ENCODE results near the gene ABT1. TPM values are rescaled to one million over a fixed set of nuclear protein-coding genes. Genes with fewer than 3 reads are reported as not detected.

The ABT1 gene
- total and polyA plus RNA-seq, 2 of the 8 experiments (the other 6 are each of a cell fraction or from before 2014, with no cell fraction given), result 20.5 to 30.7 TPM

GRCh38 chr6:26561533-26562466 is 35.0 kb upstream of the ABT1 start:
- H3K18ac ChIP-seq (ENCODE audit: extremely low read depth, low read length), result no peak overlapping the region
- H3K79me1 ChIP-seq (ENCODE audit: low read depth, low read length), result no peaks in the 10 kb centered on the region
- H3K4me1 ChIP-seq (replicated peaks in 1 of 4; ENCODE audit: control insufficient read depth in 3 of 4, insufficient read depth in 4 of 4, low read length in 3 of 4), result no peaks in the 10 kb centered on the region
- 0 out of 4 replicates have a peak, but pooled peaks cover 0 to 2% of the 10 kb centered on the region in 2 experiments for H3K9me3 ChIP-seq (ENCODE audit: insufficient read depth in 2 of 2, low read depth in 1 of 2, low read length in 1 of 2)
- H2BK20ac ChIP-seq (ENCODE audit: low read length), result no peak overlapping the region
- no peak overlapping the region for H3K23ac ChIP-seq (ENCODE audit: insufficient read length)
- H3K14ac ChIP-seq (ENCODE audit: insufficient read length), result no peak overlapping the region
- DNase-seq (ENCODE audit: low read depth in 1 of 2, low spot score in 2 of 2), result peak in 1 of 2 experiments; percentile 32
- TF ChIP-seq CEBPB (IDR thresholded peaks at IDR 0.05; ENCODE audit: low read depth, low read length) (peak; percentile 42; the same call in 1 of the 2 replicates), MAFK (IDR thresholded peaks at IDR 0.05; ENCODE audit: low read depth, low read length) (no peak)
- no peak overlapping the region for H2BK5ac ChIP-seq (ENCODE audit: low read depth, low read length)
- H4K5ac ChIP-seq (ENCODE audit: insufficient read length, low read depth, low read length), result no peak overlapping the region
- FAIRE-seq, result no peak
- no peaks in the 10 kb centered on the region for H3K27me3 ChIP-seq (replicated peaks in 1 of 4; ENCODE audit: control insufficient read depth in 3 of 4, extremely low read depth in 1 of 4, insufficient read depth in 3 of 4, low read length in 3 of 4)
- CTCF ChIA-PET (ENCODE audit: partially characterized antibody), result interaction anchor here (0.6 to 1.4 kb wide), 2 partner anchors 32 to 220 kb away, joined by 3 read pairs; no protein-coding TSS in a partner anchor
- WGBS, 2 experiments (ENCODE audit: extremely low coverage in 1 of 2, insufficient coverage in 1 of 2, insufficient read length in 1 of 2, insufficient replicate concordance in 2 of 2, low coverage in 1 of 2, low lambda C conversion rate in 2 of 2, missing lambda C conversion rate in 1 of 2), result 92 to 100% methylated on average over 1 to 17 of the region's 17 CpGs
- H3K36me3 ChIP-seq (ENCODE audit: control insufficient read depth in 2 of 4, insufficient read depth in 4 of 4, low read length in 3 of 4), result no peaks in the 10 kb centered on the region
- no peak overlapping the region for H3K56ac ChIP-seq (replicated peaks; ENCODE audit: insufficient read length, low read depth, low read length)
- no peaks in the 10 kb centered on the region for H3K79me2 ChIP-seq (ENCODE audit: control insufficient read depth in 1 of 2, insufficient read depth in 2 of 2, low read length in 2 of 2)
- H4K20me1 ChIP-seq (replicated peaks in 1 of 2; ENCODE audit: control insufficient read depth in 1 of 2, insufficient read depth in 2 of 2, low read length in 2 of 2), result no peaks in the 10 kb centered on the region
- POLR2A ChIA-PET (ENCODE audit: partially characterized antibody), result interaction anchor here (0.6 to 1.2 kb wide), 3 partner anchors 24 to 259 kb away, joined by 3 to 4 read pairs (median 4); partner anchors contain the start of gene HMGN4
- no peak overlapping the region for H2AFZ ChIP-seq (ENCODE audit: low read length)
- H4K91ac ChIP-seq (replicated peaks; ENCODE audit: insufficient read length, low read length), result no peak overlapping the region
- H3K23me2 ChIP-seq (ENCODE audit: low read depth, low read length), result no peaks in the 10 kb centered on the region
- no peak overlapping the region for H2BK120ac ChIP-seq (replicated peaks; ENCODE audit: low read depth, low read length)
- H2AK5ac ChIP-seq (ENCODE audit: low read depth, low read length), result no peak overlapping the region
- no peak overlapping the region for H4K8ac ChIP-seq (ENCODE audit: extremely low read depth, insufficient read depth, low read length)
- no peak overlapping the region for H3K4me2 ChIP-seq (ENCODE audit: insufficient read depth in 1 of 2, low read depth in 2 of 2, low read length in 2 of 2)
- no peak overlapping the region for H3K9ac ChIP-seq (replicated peaks in 1 of 4; ENCODE audit: extremely low read depth in 1 of 4, low read depth in 3 of 4, low read length in 3 of 4)
- no peak overlapping the region for H3K4me3 ChIP-seq (ENCODE audit: extremely low read depth in 1 of 4, insufficient read depth in 2 of 4, low read depth in 3 of 4, low read length in 4 of 4)
- no peak overlapping the region for H2BK12ac ChIP-seq (ENCODE audit: low read depth, low read length)
- H2BK15ac ChIP-seq (ENCODE audit: low read length), result no peak overlapping the region
- H3K27ac ChIP-seq (ENCODE audit: low read depth, low read length), result no peak overlapping the region
- H3K4ac ChIP-seq (replicated peaks; ENCODE audit: insufficient read length, low read depth, low read length), result no peak overlapping the region
